GM12872 (cell line): ENCODE results near the gene IDH3A.
A peak's percentile ranks its signal among the peaks of the same experiment; 100 is the strongest.

Experiments used
- TF ChIP-seq, protein P1 (sequence below): IDR thresholded peaks from 3 replicates; pipeline ENCODE4 v1.5.1; 2011; ENCODE audit warnings: low read depth, mild to moderate bottlenecking, low read length, moderate library complexity; ENCODE audit not compliant: insufficient read depth

IDH3A gene

GRCh38 chr15:78171864-78172472 is 22.8 kb downstream of the IDH3A start:
- TF ChIP-seq, protein P1, sequence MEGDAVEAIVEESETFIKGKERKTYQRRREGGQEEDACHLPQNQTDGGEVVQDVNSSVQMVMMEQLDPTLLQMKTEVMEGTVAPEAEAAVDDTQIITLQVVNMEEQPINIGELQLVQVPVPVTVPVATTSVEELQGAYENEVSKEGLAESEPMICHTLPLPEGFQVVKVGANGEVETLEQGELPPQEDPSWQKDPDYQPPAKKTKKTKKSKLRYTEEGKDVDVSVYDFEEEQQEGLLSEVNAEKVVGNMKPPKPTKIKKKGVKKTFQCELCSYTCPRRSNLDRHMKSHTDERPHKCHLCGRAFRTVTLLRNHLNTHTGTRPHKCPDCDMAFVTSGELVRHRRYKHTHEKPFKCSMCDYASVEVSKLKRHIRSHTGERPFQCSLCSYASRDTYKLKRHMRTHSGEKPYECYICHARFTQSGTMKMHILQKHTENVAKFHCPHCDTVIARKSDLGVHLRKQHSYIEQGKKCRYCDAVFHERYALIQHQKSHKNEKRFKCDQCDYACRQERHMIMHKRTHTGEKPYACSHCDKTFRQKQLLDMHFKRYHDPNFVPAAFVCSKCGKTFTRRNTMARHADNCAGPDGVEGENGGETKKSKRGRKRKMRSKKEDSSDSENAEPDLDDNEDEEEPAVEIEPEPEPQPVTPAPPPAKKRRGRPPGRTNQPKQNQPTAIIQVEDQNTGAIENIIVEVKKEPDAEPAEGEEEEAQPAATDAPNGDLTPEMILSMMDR, result no peak

DNA sequence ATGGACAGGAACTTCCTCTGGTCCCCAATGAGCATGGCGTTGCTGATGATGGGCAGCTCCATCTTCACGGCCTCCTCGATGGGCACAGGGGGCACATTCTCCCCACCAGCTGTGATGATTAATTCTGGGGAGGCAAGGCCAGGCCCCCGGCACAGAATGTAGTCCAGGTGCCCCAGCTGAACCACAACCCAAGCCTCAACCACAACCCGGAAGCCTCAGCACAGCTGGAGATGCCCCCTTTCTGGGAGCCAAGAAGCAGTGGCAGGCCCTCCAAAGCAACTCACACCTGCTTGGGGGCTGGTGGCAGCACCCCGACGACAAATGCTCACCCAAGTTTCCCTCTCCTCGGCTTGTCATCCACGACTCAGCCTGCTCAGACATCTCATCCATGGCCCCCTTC is 25.2 kb downstream of the IDH3A start:
- TF ChIP-seq, protein P1, result no peak

GRCh38 chr15:78175330-78175729 is 26.2 kb downstream of the IDH3A start:
- TF ChIP-seq, protein P1, result no peak

DNA sequence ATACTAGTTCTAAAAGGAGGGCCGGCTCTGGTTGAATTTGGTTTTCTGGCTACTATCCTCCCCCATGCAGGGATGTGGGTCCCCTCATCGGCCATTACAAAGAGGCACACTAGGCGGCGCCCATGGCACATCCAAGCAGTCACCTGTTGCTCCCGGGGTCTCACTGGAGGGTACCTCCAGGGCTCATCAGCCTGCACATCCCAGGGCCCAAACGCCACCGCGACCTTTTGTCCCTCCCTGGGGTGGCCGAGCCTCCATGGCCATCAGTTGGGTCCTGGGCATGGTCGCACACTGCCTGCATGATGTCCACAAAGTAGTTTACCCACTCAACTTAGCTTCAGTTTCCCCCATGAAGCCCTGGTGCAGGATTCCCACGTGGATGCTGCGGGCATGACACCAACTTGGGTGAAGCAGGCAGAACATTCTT is 28.3 kb downstream of the IDH3A start:
- TF ChIP-seq, protein P1, result peak; percentile 86

DNA sequence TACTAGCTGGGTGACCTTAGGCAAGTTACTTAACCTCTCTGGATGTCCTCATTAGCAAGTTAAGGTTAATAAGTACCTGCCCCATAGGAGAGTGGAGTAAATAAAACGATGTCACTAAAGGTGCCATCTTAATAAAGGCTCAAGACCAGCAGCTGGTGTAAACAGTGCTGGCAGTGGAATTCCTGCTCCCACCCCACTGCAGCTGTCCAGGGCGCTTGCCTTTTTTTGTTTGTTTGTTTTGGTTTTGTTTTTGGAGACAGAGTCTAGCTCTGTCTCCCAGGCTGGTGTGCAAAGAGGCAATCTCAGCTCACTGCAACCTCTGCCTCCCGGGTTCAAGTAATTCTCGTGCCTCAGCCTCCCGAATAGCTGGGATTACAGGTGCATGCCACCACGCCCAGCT is 28.9 kb downstream of the IDH3A start:
- TF ChIP-seq, protein P1, result no peak

DNA sequence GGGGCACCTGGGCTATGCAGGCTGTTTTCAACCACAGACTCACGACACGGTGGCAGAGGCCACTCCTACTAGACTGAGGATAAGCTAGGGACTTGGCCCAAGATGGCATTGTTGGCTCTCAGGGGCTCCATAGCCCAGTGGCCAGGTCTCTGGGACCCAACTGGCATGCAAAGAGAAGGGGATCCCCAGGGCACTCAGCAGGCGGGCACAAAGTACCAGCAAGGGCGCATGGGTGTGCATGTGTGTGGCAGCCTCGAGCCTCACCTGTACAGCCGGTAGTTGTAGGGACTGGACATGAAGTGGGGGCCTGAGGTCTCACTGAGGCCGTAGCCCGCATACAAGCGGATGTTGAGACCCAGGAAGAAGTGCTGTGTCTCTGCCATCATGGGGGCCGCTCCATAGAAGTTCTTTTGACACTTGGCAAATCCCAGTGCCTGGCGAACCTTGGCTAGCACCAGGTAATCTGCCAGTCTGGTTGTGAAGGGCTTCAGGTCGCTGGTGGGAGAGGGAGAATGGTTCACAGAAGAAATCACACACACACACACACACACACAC is 30.2 kb downstream of the IDH3A start:
- TF ChIP-seq, protein P1, result no peak

DNA sequence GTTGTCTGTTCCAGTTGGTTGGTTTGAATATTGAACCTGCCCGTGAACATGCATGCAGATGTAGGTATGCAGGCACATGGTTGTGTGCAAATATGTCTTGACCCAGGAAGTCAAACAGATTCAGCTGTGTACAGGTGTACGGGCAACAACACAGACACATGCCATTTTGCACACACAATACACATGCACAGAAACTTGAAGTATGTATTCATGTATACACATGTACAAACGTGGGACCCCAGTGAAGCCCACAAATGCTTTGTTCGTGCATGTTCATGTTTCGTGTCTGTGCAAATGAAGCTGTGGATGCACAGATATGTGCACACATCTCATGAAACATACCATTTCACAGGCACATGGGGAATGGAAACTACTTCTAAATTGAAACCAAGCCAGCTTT is 30.7 kb downstream of the IDH3A start:
- TF ChIP-seq, protein P1, result no peak
